SIG-M5 (cell line): ENCODE measurements around the gene KCNC4.

Source experiments
- DNase-seq: peaks from one replicate; lab custom pipeline; 2025; lab: John Stamatoyannopoulos, UW

The KCNC4 gene

GRCh38 chr1:110230381-110231199 lies 20.5 kb downstream of the KCNC4 start:
- DNase-seq, result no peak

- no peak for DNase-seq
These were observed 23.7 kb downstream of the KCNC4 start for GRCh38 chr1:110233861-110234260.

- no peak for DNase-seq
These were observed 24.6 kb downstream of the KCNC4 start for GRCh38 chr1:110234691-110235090.

- no peak for DNase-seq
These were observed 25.2 kb downstream of the KCNC4 start for GRCh38 chr1:110235181-110235833.

GRCh38 chr1:110235834-110236682 lies 25.9 kb downstream of the KCNC4 start:
- peak; percentile 20 for DNase-seq

- no peak for DNase-seq
These were observed 27.5 kb downstream of the KCNC4 start for GRCh38 chr1:110237386-110238152.

- DNase-seq, result no peak
These were observed 29.6 kb downstream of the KCNC4 start for GRCh38 chr1:110239441-110240430.

GRCh38 chr1:110240476-110241210 lies 30.5 kb downstream of the KCNC4 start:
- no peak for DNase-seq

- DNase-seq, result no peak
These were observed 31.4 kb downstream of the KCNC4 start for GRCh38 chr1:110241516-110241915.

GRCh38 chr1:110242062-110242461 lies 31.9 kb downstream of the KCNC4 start:
- DNase-seq, result no peak

GRCh38 chr1:110242731-110243130 lies 32.6 kb downstream of the KCNC4 start:
- DNase-seq, result no peak

- DNase-seq, result no peak
These were observed 33.0 kb downstream of the KCNC4 start for GRCh38 chr1:110243146-110243545.

- no peak for DNase-seq
These were observed 33.5 kb downstream of the KCNC4 start for GRCh38 chr1:110243574-110243973.

GRCh38 chr1:110245876-110246620 lies 35.9 kb downstream of the KCNC4 start:
- no peak for DNase-seq

GRCh38 chr1:110248746-110249145 lies 38.6 kb downstream of the KCNC4 start:
- no peak for DNase-seq

- DNase-seq, result no peak
These were observed 39.1 kb downstream of the KCNC4 start for GRCh38 chr1:110249256-110249655.

GRCh38 chr1:110250008-110250407 lies 39.9 kb downstream of the KCNC4 start:
- no peak for DNase-seq

- no peak for DNase-seq
These were observed 40.6 kb downstream of the KCNC4 start for GRCh38 chr1:110250749-110251148.

- no peak for DNase-seq
These were observed 43.1 kb downstream of the KCNC4 start for GRCh38 chr1:110253213-110253612.
